HepG2 (cell line): ENCODE data around the gene MAN1B1. TPM values are rescaled to one million over a fixed set of nuclear protein-coding genes. Genes with fewer than 3 reads are reported as not detected.

Experiments used
- GMEB2 ChIP-seq: IDR thresholded peaks from 2 replicates; pipeline ENCODE4 v1.6.1; 2016; ENCODE audit warnings: missing biosample characterization, missing genetic modification reagents, low read depth
- HCFC1 ChIP-seq: fragments of 150-350 bp; IDR thresholded peaks from 2 replicates; pipeline ENCODE4 v1.6.1; 2014; ENCODE audit warnings: low read depth, low read length
- RARG ChIP-seq: sonication (generic); formaldehyde crosslinking; IDR thresholded peaks from 2 replicates; pipeline ENCODE4 v1.4.0; 2020; ENCODE audit warnings: low read depth, mild to moderate bottlenecking, missing genetic modification reagents
- ZBTB40 ChIP-seq, 2 experiments: fragments of 450-650 bp in 1 of 2; sonication (generic) in 1 of 2; formaldehyde crosslinking in 1 of 2; IDR thresholded peaks; 2 replicates each; pipeline versions ENCODE4 v1.6.1 to v1.8.0; 2016 to 2022; ENCODE audit warnings: antibody characterized with exemption in 1 of 2, mild to moderate bottlenecking in 1 of 2, missing genetic modification reagents in 1 of 2
- ZNF280B ChIP-seq: sonication (generic); formaldehyde crosslinking; IDR thresholded peaks from 2 replicates; pipeline ENCODE4 v1.5.0; 2020; ENCODE audit warnings: missing genetic modification reagents, mild to moderate bottlenecking, borderline replicate concordance
- ZNF382 ChIP-seq: sonication (generic); formaldehyde crosslinking; IDR thresholded peaks from 2 replicates; pipeline ENCODE4 v1.5.0; 2020; ENCODE audit warnings: missing genetic modification reagents, mild to moderate bottlenecking, borderline replicate concordance
- ZNF609 ChIP-seq: sonication (generic); formaldehyde crosslinking; IDR thresholded peaks from 2 replicates; pipeline ENCODE4 v1.4.0; 2020; ENCODE audit warnings: mild to moderate bottlenecking, missing genetic modification reagents, borderline replicate concordance
- ZNF7 ChIP-seq: IDR thresholded peaks from 2 replicates; pipeline ENCODE4 v1.6.1; 2016; ENCODE audit warnings: missing biosample characterization, missing genetic modification reagents
- ZNF747 ChIP-seq: sonication (generic); formaldehyde crosslinking; IDR thresholded peaks from 2 replicates; pipeline ENCODE4 v1.8.1; 2023; ENCODE audit warnings: missing genetic modification reagents, mild to moderate bottlenecking, borderline replicate concordance
- polyA plus RNA-seq, 8 experiments: library from polyadenylated mRNA; depleted of rRNA in 3 of 8; stranded (reverse) in 7 of 8; unstranded in 1 of 8; fragments of >200 nt; fragmentation: Illumina TruSeq in 4 of 8; extraction: Trizol in 4 of 8; gene quantifications; 2 replicates each; pipeline versions ENCODE4 v1.2.1 to v1.2.3, GENCODE V29; 2011 to 2016; ENCODE audit warnings: low read depth in 4 of 8, missing spikeins in 1 of 8, mixed read lengths in 1 of 8; ENCODE audit not compliant: insufficient read depth in 1 of 8
- total RNA-seq, 5 experiments: library from RNA; depleted of rRNA; stranded (reverse); fragments of >200 nt; fragmentation: Illumina TruSeq; extraction: Trizol; gene quantifications; 2 replicates each; pipeline ENCODE4 v1.2.3, GENCODE V29; 2016; ENCODE audit warnings: low read depth in 1 of 5

The MAN1B1 gene
- total and polyA plus RNA-seq, 2 of the 13 experiments (the other 11 are each of a cell fraction or from before 2014, with no cell fraction given), result 48.9 to 59.5 TPM

GRCh38 chr9:137052998-137053943 is 33.5 kb upstream of the MAN1B1 start (continued):
- TF ChIP-seq ZBTB40 (IDR thresholded peaks at IDR 0.05) (no peak), ZBTB40 (CRISPR knock-in tag; IDR thresholded peaks at IDR 0.05) (peak; percentile 33; the same call in 1 of the 2 replicates), ZNF382 (no peak), GMEB2 (CRISPR knock-in tag) (no peak), HCFC1 (no peak), ZNF747 (peak; percentile 62; the same call in 1 of the 2 replicates), ZNF7 (CRISPR knock-in tag) (no peak), ZNF280B (CRISPR knock-in tag) (no peak), RARG (CRISPR knock-in tag) (no peak), ZNF609 (0 out of 2 replicates have a peak, but pooled peaks have one; percentile 27)
